Naive thymus-derived CD8-positive, alpha-beta T cell (primary cell): ENCODE results near the gene C1QTNF9B. TPM values are rescaled to one million over a fixed set of nuclear protein-coding genes. Genes with fewer than 3 reads are reported as not detected.
A peak's percentile ranks its signal among the peaks of the same experiment; 100 is the strongest.
"Not testable (repeated sequence)": the region's sequence is repeated elsewhere in the genome, so short reads cannot be mapped to it uniquely, and the experiment has no call there.

Source experiments
- ATAC-seq, 2 donors: fragments of 150-1000 bp; cut with Tn5 transposase in 1 of 2; sonication (Bioruptor Pico), chemical (Tn5 transposase) in 1 of 2; 1 replicate in 1 of 2; 2 replicates in 1 of 2; pipeline ENCODE4 v1.10.0; 2021; ENCODE audit warnings: mild to moderate bottlenecking in 2 of 2, moderate library complexity in 2 of 2
- POLR2A ChIA-PET: fragments of 350-600 bp; sonication (Branson Sonifier 250); formaldehyde crosslinking; loops from one replicate; lab custom pipeline; 2021; ENCODE audit warnings: antibody characterized with exemption; lab: Charles Lee
- DNase-seq, 10 donors: peaks; one replicate each; pipeline versions ENCODE4 v3.0.0 to v3.0.0-alpha.2; 2020 to 2022
- H3K27ac Mint-ChIP-seq, 10 donors: one replicate each; pipeline ENCODE4 v1.8.0; 2020 to 2022; ENCODE audit warnings: mild to moderate bottlenecking in 10 of 10, mixed read lengths in 10 of 10, moderate library complexity in 4 of 10, inconsistent platforms in 1 of 10
- H3K27me3 Mint-ChIP-seq, 5 donors: one replicate each; pipeline ENCODE4 v1.8.0; 2021 to 2022; ENCODE audit warnings: mixed read lengths in 5 of 5
- H3K36me3 Mint-ChIP-seq, 3 donors: one replicate each; pipeline ENCODE4 v1.8.0; 2020 to 2022; ENCODE audit warnings: mixed read lengths in 3 of 3, mild to moderate bottlenecking in 2 of 3, inconsistent platforms in 1 of 3
- H3K4me1 Mint-ChIP-seq, 4 donors: one replicate each; pipeline ENCODE4 v1.8.0; 2021 to 2022; ENCODE audit warnings: mixed read lengths in 4 of 4
- H3K4me3 Mint-ChIP-seq, 10 donors: one replicate each; pipeline ENCODE4 v1.8.0; 2020 to 2022; ENCODE audit warnings: mild to moderate bottlenecking in 10 of 10, mixed read lengths in 10 of 10, moderate library complexity in 6 of 10, inconsistent platforms in 1 of 10
- H3K9me3 Mint-ChIP-seq, 9 donors: one replicate each; pipeline ENCODE4 v1.8.0; 2020 to 2022; ENCODE audit warnings: mixed read lengths in 9 of 9, mild to moderate bottlenecking in 3 of 9, inconsistent platforms in 1 of 9, moderate library complexity in 1 of 9
- polyA plus RNA-seq, 3 donors: library from polyadenylated mRNA; unstranded; fragments of 300-500 nt; fragmentation: Illumina TruSeq; gene quantifications; one replicate each; pipeline ENCODE4 v1.2.3, GENCODE V29; 2021
- total RNA-seq, 8 experiments: library from RNA in 2 of 8; stranded (reverse) in 2 of 8; gene quantifications; one replicate each; pipeline ENCODE4 v1.2.3 and lab custom pipeline; 2021 to 2026

Gene C1QTNF9B
- total RNA-seq (not detected), polyA plus RNA-seq (not detected), total RNA-seq (lab: John Stamatoyannopoulos, UW) (0 to 0.15 (median 0) reads per million in 6 experiments)

DNA sequence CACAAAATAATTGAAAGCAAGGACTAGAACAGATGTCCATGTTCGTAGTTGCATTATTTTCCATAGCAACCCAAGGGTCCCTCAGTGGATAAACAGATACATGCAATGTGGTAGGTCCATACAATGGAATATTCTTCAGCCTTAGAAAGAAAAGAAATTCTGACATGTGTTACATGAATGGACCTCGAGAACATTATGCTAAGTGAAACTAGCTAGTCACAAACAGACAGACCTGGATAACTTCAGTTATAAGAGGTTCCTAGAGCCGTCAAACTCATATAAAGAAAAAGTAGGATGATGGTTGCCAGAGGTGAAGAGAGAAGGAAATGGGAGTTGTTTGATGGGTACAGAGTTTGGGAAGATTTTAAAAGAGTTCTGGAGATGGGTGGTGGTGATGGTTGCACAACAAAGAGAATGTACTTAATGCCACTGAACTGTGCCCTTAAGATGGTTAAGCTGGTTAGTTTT lies at the start of gene C1QTNF9B:
C1QTNF9B (minus strand) TSS at position 51 of the 468 bp plus-strand sequence.
- H3K9me3 Mint-ChIP-seq, H3K4me3 Mint-ChIP-seq, ATAC-seq, DNase-seq, H3K36me3 Mint-ChIP-seq, H3K4me1 Mint-ChIP-seq, POLR2A ChIA-PET: not testable (repeated sequence)
- H3K27me3 Mint-ChIP-seq = peaks cover 11 to 29% (median 22%) of the 10 kb centered on the region in 5 donors
- peak within 1 kb of the TSS in 1 of 10 donors; percentile 35 for H3K27ac Mint-ChIP-seq

DNA sequence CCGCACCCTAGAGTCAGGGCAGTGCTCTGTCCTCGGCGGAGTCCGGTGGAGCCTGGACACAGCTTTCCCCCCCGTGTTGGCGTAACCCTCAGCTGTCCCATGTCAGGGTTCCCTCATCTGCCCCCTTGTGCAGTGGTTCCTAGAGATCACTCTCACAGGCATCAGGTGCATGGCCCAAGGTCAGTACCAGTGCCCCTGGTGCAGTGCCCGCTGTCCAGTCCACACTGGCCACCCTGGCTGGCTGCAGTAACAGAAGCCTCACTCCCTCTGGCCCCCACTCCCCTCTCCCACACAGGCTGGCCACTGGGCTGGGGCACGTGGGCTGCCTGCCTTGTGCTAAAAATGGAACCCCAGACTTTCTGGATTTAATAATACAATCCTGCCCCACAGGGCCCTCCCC lies 49.6 kb upstream of the C1QTNF9B start:
- peaks cover 0 to 3% (median 0%) of the 10 kb centered on the region in 4 donors for H3K4me1 Mint-ChIP-seq
- peaks cover 0 to 32% (median 17%) of the 10 kb centered on the region in 5 donors for H3K27me3 Mint-ChIP-seq
- POLR2A ChIA-PET = no interaction called here
- H3K36me3 Mint-ChIP-seq = no peaks in the 10 kb centered on the region
- ATAC-seq = no peak
- no peak overlapping the region for H3K4me3 Mint-ChIP-seq
- H3K9me3 Mint-ChIP-seq = peaks cover 0 to 2% (median 0%) of the 10 kb centered on the region in 9 donors
- no peak overlapping the region for H3K27ac Mint-ChIP-seq
- DNase-seq = no peak

DNA sequence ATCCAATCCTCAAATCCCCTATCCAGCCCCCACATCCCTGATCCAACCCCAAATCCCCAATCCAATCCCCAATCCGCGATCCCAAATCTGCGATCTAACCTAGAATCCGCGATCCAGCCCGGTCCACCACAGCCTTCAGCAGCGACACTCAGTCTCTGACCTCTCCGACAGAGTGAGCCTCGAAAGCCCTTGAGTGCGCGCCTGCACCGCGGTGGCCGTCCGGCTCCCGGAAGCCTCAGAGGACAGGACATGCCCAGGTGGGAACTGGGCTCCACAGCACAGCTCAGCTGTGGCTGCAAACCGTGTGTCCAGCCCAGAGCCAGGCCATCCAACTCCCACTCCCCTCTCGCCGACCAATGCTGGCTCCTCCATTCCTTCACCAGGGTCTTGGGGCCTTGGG lies 48.8 kb upstream of the C1QTNF9B start:
- peak overlapping the region in 1 of 10 donors; percentile 45 for H3K4me3 Mint-ChIP-seq
- H3K27ac Mint-ChIP-seq = no peak overlapping the region
- POLR2A ChIA-PET = no interaction called here
- ATAC-seq = no peak
- H3K27me3 Mint-ChIP-seq = peaks cover 0 to 31% (median 17%) of the 10 kb centered on the region in 5 donors
- H3K9me3 Mint-ChIP-seq = peaks cover 0 to 2% (median 0%) of the 10 kb centered on the region in 9 donors
- H3K36me3 Mint-ChIP-seq = no peaks in the 10 kb centered on the region
- peaks cover 0 to 3% (median 0%) of the 10 kb centered on the region in 4 donors for H3K4me1 Mint-ChIP-seq
- DNase-seq = no peak

DNA sequence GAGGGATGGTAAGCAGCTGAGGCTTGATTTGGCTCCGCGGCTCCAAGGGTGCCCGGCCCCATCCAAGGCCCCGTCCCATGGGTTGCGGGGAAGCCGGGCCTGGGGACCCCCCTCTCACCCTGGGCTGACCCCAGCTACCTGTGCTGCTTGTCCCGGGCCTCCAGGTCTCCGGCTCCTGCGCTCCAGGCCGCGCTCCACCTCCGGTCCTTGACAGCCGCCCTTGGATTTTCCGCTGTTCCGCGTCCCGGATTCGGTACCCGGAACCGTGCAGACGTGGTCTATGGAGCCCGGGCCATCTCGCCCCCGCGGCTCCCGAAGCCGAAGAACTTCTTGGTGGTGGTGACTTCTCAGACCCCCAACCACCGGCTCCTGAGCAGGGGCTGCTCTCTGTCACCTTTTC lies 48.3 kb upstream of the C1QTNF9B start:
- no peak for DNase-seq
- POLR2A ChIA-PET = no interaction called here
- peaks cover 0 to 2% (median 0%) of the 10 kb centered on the region in 9 donors for H3K9me3 Mint-ChIP-seq
- H3K27ac Mint-ChIP-seq = no peak overlapping the region
- H3K4me3 Mint-ChIP-seq = peak overlapping the region in 1 of 10 donors; percentile 45
- H3K36me3 Mint-ChIP-seq = no peaks in the 10 kb centered on the region
- peaks cover 0 to 3% (median 0%) of the 10 kb centered on the region in 4 donors for H3K4me1 Mint-ChIP-seq
- no peak for ATAC-seq
- peaks cover 0 to 29% (median 17%) of the 10 kb centered on the region in 5 donors for H3K27me3 Mint-ChIP-seq

DNA sequence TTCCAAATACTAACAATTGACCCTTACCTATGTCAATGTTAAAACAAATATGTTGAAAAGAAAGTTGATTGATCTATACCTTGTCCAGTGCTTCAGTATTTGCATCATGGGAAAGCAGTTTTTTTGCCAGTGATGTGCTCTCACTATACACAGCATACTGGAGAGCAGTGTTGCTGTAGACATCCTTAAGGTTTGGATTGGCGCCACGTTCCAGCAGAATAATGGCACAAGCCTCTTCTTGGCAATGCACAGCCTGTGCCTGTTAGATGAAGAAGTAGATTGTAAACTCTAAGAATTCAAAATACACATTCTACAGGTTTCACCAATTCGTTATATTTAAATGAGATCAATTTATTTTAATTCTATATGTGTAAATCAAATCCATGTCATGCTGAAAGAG lies 43.9 kb upstream of the C1QTNF9B start:
- DNase-seq (no peak), ATAC-seq (no peak)
- H3K4me1 Mint-ChIP-seq = peaks cover 0 to 3% (median 0%) of the 10 kb centered on the region in 4 donors
- H3K27ac Mint-ChIP-seq = no peak overlapping the region
- POLR2A ChIA-PET = no interaction called here
- H3K36me3 Mint-ChIP-seq = peaks cover 0 to 3% (median 2%) of the 10 kb centered on the region in 3 donors
- peaks cover 14 to 40% (median 28%) of the 10 kb centered on the region in 5 donors for H3K27me3 Mint-ChIP-seq
- H3K4me3 Mint-ChIP-seq = no peak overlapping the region
- H3K9me3 Mint-ChIP-seq = peaks cover 2 to 24% (median 10%) of the 10 kb centered on the region in 9 donors

DNA sequence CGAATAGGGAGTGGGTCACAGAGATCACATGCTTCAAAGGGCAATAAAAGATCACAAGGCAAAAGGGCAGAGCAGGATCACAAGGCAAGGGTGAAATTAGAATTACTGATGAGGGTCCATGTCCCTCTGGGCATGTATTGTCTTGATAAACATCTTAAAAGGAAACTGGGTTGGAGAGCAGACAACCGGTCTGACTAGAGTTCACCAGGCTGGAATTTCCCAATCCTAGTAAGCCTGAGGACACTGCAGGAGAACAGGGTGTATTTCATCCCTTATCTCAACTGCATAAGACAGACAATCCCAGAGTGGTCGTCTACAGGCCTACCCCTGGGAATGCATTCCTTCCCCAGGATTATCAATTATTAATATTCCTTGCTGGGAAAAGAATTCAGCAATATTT lies 42.4 kb upstream of the C1QTNF9B start:
- peaks cover 2 to 24% (median 10%) of the 10 kb centered on the region in 9 donors for H3K9me3 Mint-ChIP-seq
- DNase-seq, ATAC-seq, POLR2A ChIA-PET, H3K4me3 Mint-ChIP-seq, H3K27ac Mint-ChIP-seq, H3K36me3 Mint-ChIP-seq, H3K4me1 Mint-ChIP-seq: not testable (repeated sequence)
- H3K27me3 Mint-ChIP-seq = peaks cover 22 to 47% (median 29%) of the 10 kb centered on the region in 5 donors

DNA sequence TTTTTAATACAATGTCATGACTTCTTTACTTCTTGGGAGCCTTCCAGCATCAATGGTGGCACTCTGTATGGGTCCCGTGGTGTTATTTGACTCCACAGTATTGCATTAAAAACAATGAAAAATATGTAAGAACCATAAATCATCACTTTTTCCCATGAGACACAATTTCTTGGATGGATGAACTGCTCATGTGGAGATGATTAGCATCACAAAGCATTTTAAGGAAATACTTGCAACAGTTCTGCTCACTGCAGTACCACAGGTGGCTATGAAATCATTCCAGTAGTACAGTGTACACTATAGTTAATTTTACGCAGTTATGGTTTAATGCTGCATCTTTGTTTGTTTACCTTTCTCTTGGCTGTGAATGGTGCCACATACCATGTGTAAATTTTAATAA lies 37.2 kb upstream of the C1QTNF9B start:
- Mint-ChIP-seq H3K4me1 (no peaks in the 10 kb centered on the region), H3K27me3 (peaks cover 27 to 60% (median 43%) of the 10 kb centered on the region in 5 donors), H3K36me3 (peaks cover 0 to 3% (median 2%) of the 10 kb centered on the region in 3 donors), H3K9me3 (peaks cover 2 to 23% (median 10%) of the 10 kb centered on the region in 9 donors), H3K27ac (no peak overlapping the region), H3K4me3 (no peak overlapping the region)
- DNase-seq (no peak), ATAC-seq (no peak)
- POLR2A ChIA-PET = no interaction called here

DNA sequence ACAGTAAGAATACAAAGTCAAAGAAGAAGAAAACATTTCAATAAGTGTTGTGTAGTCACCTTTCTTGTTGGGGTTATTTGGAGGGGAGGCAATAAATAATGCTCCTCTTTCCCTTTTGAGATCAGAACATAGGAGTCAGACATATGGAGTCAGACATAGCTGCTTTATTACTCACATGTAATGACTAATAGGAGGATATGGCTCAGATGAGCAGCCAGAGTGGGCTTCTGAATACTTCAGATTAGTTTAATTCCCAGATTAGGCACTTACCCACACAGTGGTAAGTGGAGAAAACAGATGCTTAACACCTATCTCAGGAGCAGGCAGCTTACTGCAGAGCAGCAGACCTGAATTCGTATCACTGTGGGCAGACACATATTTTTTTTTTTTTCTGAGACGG lies 31.7 kb upstream of the C1QTNF9B start:
- DNase-seq (no peak), ATAC-seq (no peak)
- Mint-ChIP-seq H3K4me3 (no peak overlapping the region), H3K27ac (no peak overlapping the region), H3K9me3 (no peaks in the 10 kb centered on the region), H3K4me1 (no peaks in the 10 kb centered on the region), H3K36me3 (no peaks in the 10 kb centered on the region), H3K27me3 (peaks cover 5 to 30% (median 17%) of the 10 kb centered on the region in 5 donors)
- POLR2A ChIA-PET = no interaction called here

DNA sequence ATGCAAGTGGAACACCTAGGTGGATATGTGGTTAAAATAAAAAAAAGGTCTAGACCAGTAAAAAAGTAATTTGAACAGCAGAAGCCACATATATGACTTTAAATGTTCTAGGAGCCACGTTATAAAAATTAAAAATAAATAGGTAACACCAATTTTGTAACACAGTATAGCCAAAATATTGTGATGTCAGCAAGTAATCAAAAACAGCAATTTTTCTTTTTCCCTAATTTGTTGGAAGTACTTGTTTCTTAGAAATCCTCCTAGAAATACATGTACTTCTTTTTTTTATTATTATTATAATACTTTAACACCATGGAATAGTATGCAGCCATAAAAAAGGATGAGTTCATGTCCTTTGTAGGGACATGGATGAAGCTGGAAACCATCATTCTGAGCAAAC lies 25.7 kb upstream of the C1QTNF9B start:
- POLR2A ChIA-PET = interaction anchor here (0.7 kb wide), 1 partner anchor 184 kb away, joined by 3 read pairs; no protein-coding TSS in a partner anchor
- peaks cover 4 to 21% (median 11%) of the 10 kb centered on the region in 5 donors for H3K27me3 Mint-ChIP-seq
- no peak overlapping the region for H3K27ac Mint-ChIP-seq
- H3K4me3 Mint-ChIP-seq = no peak overlapping the region
- peaks cover 0 to 6% (median 0%) of the 10 kb centered on the region in 9 donors for H3K9me3 Mint-ChIP-seq
- H3K4me1 Mint-ChIP-seq = no peaks in the 10 kb centered on the region
- H3K36me3 Mint-ChIP-seq = peaks cover 0 to 6% (median 0%) of the 10 kb centered on the region in 3 donors
- no peak for ATAC-seq
- no peak for DNase-seq

DNA sequence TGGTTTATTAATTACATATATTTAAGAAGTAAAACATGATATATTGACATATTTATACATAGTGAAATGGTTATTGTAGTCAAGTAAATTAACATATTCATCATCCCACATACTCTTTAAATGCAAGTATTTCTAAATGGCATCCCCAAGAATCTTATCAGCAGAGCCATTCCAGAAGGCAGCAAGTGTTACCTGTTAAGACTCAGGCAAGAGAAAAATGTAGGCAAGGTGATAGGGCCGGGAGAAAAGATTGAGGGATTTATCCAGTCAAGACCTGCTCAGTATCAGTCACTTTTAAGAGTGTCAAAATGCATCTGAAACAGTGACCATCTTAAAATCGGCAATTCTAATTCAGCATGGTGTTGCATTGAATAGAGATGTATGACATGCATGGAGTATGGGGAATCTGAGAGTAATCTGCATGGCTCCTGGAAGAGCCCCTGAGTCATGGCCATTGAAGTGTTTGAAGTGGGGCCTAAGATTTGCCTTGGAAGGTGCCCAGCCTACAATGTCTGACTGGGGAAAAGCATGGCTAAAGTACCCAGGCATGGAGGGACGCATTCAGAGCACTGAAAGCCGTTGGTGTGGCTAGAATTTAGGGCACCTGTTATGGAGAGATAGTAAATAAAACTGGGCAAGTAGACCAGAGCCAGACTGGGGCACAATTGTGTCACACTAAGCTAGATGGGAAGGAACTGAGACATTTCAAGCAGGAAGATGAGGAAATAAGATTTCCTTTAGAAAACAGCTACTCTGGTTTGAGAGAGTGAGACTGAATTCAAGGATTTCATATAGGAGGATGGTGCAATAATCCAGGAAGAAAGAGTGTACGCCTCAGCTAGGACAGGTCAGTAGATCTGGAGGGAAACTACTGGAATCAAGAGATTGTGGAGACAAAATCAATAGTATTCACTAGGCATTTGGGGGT lies 25.0 kb upstream of the C1QTNF9B start:
- POLR2A ChIA-PET = interaction anchor here (0.7 kb wide), 1 partner anchor 185 kb away, joined by 3 read pairs; no protein-coding TSS in a partner anchor
- Mint-ChIP-seq H3K27ac (no peak overlapping the region), H3K27me3 (peaks cover 7 to 27% (median 16%) of the 10 kb centered on the region in 5 donors), H3K9me3 (peaks cover 0 to 6% (median 0%) of the 10 kb centered on the region in 9 donors), H3K36me3 (peaks cover 0 to 6% (median 0%) of the 10 kb centered on the region in 3 donors), H3K4me1 (no peaks in the 10 kb centered on the region), H3K4me3 (no peak overlapping the region)
- ATAC-seq = no peak
- DNase-seq = no peak

DNA sequence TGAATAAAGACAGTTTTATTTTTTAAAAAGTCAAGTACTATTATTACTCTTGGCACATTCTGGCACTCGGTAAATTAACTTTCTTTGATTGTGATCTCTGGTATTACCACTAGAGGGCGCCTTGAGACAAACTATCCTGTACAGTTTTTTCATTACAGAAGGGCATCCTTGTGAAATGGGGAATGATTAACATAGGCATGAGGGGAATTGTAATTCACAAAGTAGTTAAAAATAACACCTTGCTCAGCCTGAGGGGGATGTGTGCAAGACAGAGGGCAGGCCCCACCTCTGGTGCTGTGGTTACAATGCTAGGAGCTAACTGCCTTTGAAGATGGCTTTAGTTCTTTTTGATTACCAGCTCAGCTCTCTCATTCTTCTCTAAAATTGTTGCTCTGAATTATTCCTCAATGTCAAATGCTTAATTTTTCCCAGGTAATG lies 24.2 kb upstream of the C1QTNF9B start:
- Mint-ChIP-seq H3K36me3 (peaks cover 0 to 6% (median 0%) of the 10 kb centered on the region in 3 donors), H3K4me3 (no peak overlapping the region), H3K27ac (no peak overlapping the region), H3K27me3 (peaks cover 10 to 33% (median 22%) of the 10 kb centered on the region in 5 donors), H3K9me3 (peaks cover 0 to 6% (median 0%) of the 10 kb centered on the region in 9 donors), H3K4me1 (no peaks in the 10 kb centered on the region)
- POLR2A ChIA-PET = no interaction called here
- ATAC-seq (no peak), DNase-seq (peak in 4 of 10 donors; percentile 5 to 33 (median 26))

DNA sequence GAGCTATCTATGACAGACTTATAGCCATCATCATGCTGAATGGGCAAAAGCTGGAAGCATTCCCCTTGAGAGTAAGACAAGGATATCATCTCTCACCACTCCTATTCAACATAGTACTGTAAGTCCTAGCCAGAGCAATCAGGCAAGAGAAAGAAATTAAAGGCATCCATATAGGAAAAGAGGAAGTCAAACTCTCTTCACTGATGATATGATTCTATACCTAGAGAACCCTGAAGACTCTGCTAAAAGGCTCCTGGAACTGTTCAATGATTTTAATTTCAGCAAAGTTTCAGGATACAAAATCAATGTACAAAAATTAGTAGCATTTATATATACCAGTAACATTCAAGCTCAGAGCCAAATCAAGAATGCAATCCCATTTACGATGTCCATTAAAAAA lies 21.7 kb upstream of the C1QTNF9B start:
- Mint-ChIP-seq H3K27ac (no peak overlapping the region), H3K36me3 (peaks cover 0 to 6% (median 0%) of the 10 kb centered on the region in 3 donors), H3K4me3 (no peak overlapping the region), H3K9me3 (peaks cover 0 to 6% (median 0%) of the 10 kb centered on the region in 9 donors), H3K4me1 (no peaks in the 10 kb centered on the region), H3K27me3 (peaks cover 11 to 38% (median 28%) of the 10 kb centered on the region in 5 donors)
- ATAC-seq = no peak
- no peak for DNase-seq
- POLR2A ChIA-PET = no interaction called here
